B cell (primary cell): Measurements from ENCODE around the gene DBX1. TPM values are rescaled to one million over a fixed set of nuclear protein-coding genes. Genes with fewer than 3 reads are reported as not detected.
A peak's percentile ranks its signal among the peaks of the same experiment; 100 is the strongest.

Experiments
- ATAC-seq: fragments of 200-7000 bp; cut with Tn5 transposase; one replicate; pipeline ENCODE4 v1.10.0; 2021; ENCODE audit warnings: low read depth, mild to moderate bottlenecking, moderate number of reproducible peaks, moderate library complexity
- CTCF ChIA-PET: fragments of 350-600 bp; sonication (Branson Sonifier 250); formaldehyde crosslinking; loops from one replicate; lab custom pipeline; 2021; ENCODE audit warnings: antibody characterized with exemption, inconsistent platforms; lab: Charles Lee
- POLR2A ChIA-PET: fragments of 350-600 bp; sonication (Branson Sonifier 250); formaldehyde crosslinking; loops from one replicate; lab custom pipeline; 2021; ENCODE audit warnings: antibody characterized with exemption; lab: Charles Lee
- DNase-seq: peaks from one replicate; pipeline ENCODE4 v3.0.0; 2013
- H2AFZ ChIP-seq: 2 replicates; pipeline ENCODE4 v1.6.1; 2012; ENCODE audit warnings: mild to moderate bottlenecking, low read depth, low read length; ENCODE audit not compliant: insufficient read depth, poor library complexity, severe bottlenecking
- H3K27ac ChIP-seq, 2 donors: 1 replicate in 1 of 2; 2 replicates in 1 of 2; pipeline ENCODE4 v1.5.1; 2012 to 2013; ENCODE audit warnings: low read length in 2 of 2, mild to moderate bottlenecking in 2 of 2, moderate library complexity in 1 of 2
- H3K27me3 ChIP-seq, 4 experiments: fragments of 200-600 bp in 1 of 4; sonication (generic) in 1 of 4; replicated peaks in 1 of 4; 1 replicate in 2 of 4; 2 replicates in 2 of 4; pipeline versions ENCODE4 v1.6.1 to v1.7.0; 2013 to 2016; ENCODE audit warnings: low read length in 3 of 4, mild to moderate bottlenecking in 2 of 4, mixed read lengths in 1 of 4, moderate library complexity in 1 of 4; ENCODE audit not compliant: insufficient read depth in 4 of 4, control insufficient read depth in 3 of 4; ENCODE audit errors: control extremely low read depth in 1 of 4
- H3K36me3 ChIP-seq, 2 experiments: replicated peaks in 1 of 2; 1 replicate in 1 of 2; 2 replicates in 1 of 2; pipeline versions ENCODE4 v1.6.1 to v1.7.1; 2013; ENCODE audit warnings: low read length in 1 of 2; ENCODE audit not compliant: insufficient read depth in 2 of 2, control insufficient read depth in 1 of 2; ENCODE audit errors: control extremely low read depth in 1 of 2, extremely low read depth in 1 of 2
- H3K4me1 ChIP-seq, 2 donors: fragments of 200-600 bp in 1 of 2; sonication (generic) in 1 of 2; 1 replicate in 1 of 2; 2 replicates in 1 of 2; pipeline versions ENCODE4 v1.5.1 to v1.6.1; 2013 to 2017; ENCODE audit warnings: low read length in 2 of 2; ENCODE audit not compliant: control insufficient read depth in 2 of 2, insufficient read depth in 2 of 2
- H3K4me2 ChIP-seq: replicated peaks from 2 replicates; pipeline ENCODE3; 2012; ENCODE audit warnings: mild to moderate bottlenecking, low read depth, low read length; ENCODE audit not compliant: poor library complexity, severe bottlenecking
- H3K4me3 ChIP-seq, 5 experiments: fragments of 200-600 bp in 1 of 5; sonication (generic) in 1 of 5; 1 replicate in 3 of 5; 2 replicates in 2 of 5; pipeline versions ENCODE4 v1.5.1 to v1.7.0; 2011 to 2016; ENCODE audit warnings: low read length in 4 of 5, mild to moderate bottlenecking in 4 of 5, low read depth in 2 of 5, control low read depth in 1 of 5, moderate library complexity in 1 of 5; ENCODE audit not compliant: insufficient read depth in 1 of 5; ENCODE audit errors: control extremely low read depth in 1 of 5, extremely low read depth in 1 of 5
- H3K79me2 ChIP-seq: fragments of 200-600 bp; sonication (generic); one replicate; pipeline ENCODE4 v1.6.0; 2016; ENCODE audit warnings: low read length; ENCODE audit not compliant: control insufficient read depth, insufficient read depth
- H3K9ac ChIP-seq: fragments of 200-600 bp; sonication (generic); 2 replicates; pipeline ENCODE4 v1.6.1; 2017; ENCODE audit warnings: mild to moderate bottlenecking, low read length, moderate library complexity
- H3K9me3 ChIP-seq, 3 donors: one replicate each; pipeline versions ENCODE4 v1.6.1 to v1.7.1; 2013; ENCODE audit warnings: low read length in 2 of 3; ENCODE audit not compliant: control insufficient read depth in 2 of 3, insufficient read depth in 1 of 3; ENCODE audit errors: control extremely low read depth in 1 of 3
- H4K20me1 ChIP-seq: 2 replicates; pipeline ENCODE4 v1.6.0; 2012; ENCODE audit warnings: mild to moderate bottlenecking, low read length; ENCODE audit not compliant: insufficient read depth, control insufficient read depth, poor library complexity, severe bottlenecking
- H3K27ac Mint-ChIP-seq: one replicate; pipeline ENCODE4 v1.8.0; 2021; ENCODE audit warnings: mixed read lengths
- H3K27me3 Mint-ChIP-seq: one replicate; pipeline ENCODE4 v1.8.0; 2021; ENCODE audit warnings: mixed read lengths
- H3K4me1 Mint-ChIP-seq: one replicate; pipeline ENCODE4 v1.8.0; 2021; ENCODE audit warnings: mixed read lengths
- H3K4me3 Mint-ChIP-seq: one replicate; pipeline ENCODE4 v1.8.0; 2021; ENCODE audit warnings: mixed read lengths
- H3K9me3 Mint-ChIP-seq: one replicate; pipeline ENCODE4 v1.8.0; 2022; ENCODE audit warnings: mixed read lengths; ENCODE audit not compliant: insufficient read depth
- CTCF ChIP-seq: fragments of 200-600 bp; IDR thresholded peaks from one replicate; pipeline ENCODE4 v1.8.0; 2022; ENCODE audit warnings: antibody characterized with exemption, mild to moderate bottlenecking
- EZH2 ChIP-seq: IDR thresholded peaks from 2 replicates; pipeline ENCODE4 v1.6.1; 2012; ENCODE audit warnings: borderline replicate concordance, low read depth, mild to moderate bottlenecking, moderate library complexity, low read length; ENCODE audit not compliant: insufficient read depth, poor library complexity, severe bottlenecking
- WGBS: methylation state at CpG from one replicate; pipeline ENCODE4 v1.1.5; 2013; ENCODE audit warnings: missing lambda C conversion rate; ENCODE audit not compliant: insufficient coverage; 5-methylcytosine and 5-hydroxymethylcytosine counted together
- intact Hi-C: fragments of 100-400 bp; cut with micrococcal nuclease; formaldehyde crosslinking; loops from one replicate; pipeline ENCODE4 v1.10.0; 2022
- polyA minus RNA-seq: library from RNA; depleted of rRNA, polyadenylated mRNA; stranded (reverse); fragments of >200 nt; gene quantifications from 2 replicates; pipeline ENCODE4 v1.2.3, GENCODE V29; 2012
- polyA plus RNA-seq: library from polyadenylated mRNA; depleted of rRNA; stranded (reverse); fragments of >200 nt; gene quantifications from 2 replicates; pipeline ENCODE4 v1.2.3, GENCODE V29; 2012
- total RNA-seq, 2 donors: library from RNA; stranded (reverse); fragments of 120-200 nt in 1 of 2; gene quantifications; 1 replicate in 1 of 2; 2 replicates in 1 of 2; pipeline versions ENCODE4 v1.2.3 to v1.2.4, GENCODE V29; 2013 to 2022

Gene DBX1
- total RNA-seq (not detected in 2 replicates), polyA plus RNA-seq (not detected in 2 replicates), polyA minus RNA-seq (not detected in 2 replicates)
- not detected for total RNA-seq (2013)

- no peaks in the 10 kb centered on the region for H4K20me1 ChIP-seq
- no peaks in the 10 kb centered on the region for H3K36me3 ChIP-seq
- H3K4me2 ChIP-seq, result no peak within 1 kb of the TSS
- H3K9me3 ChIP-seq, result peaks cover 4 to 61% (median 21%) of the 10 kb centered on the region in 3 donors
- ATAC-seq (no peak), DNase-seq (no peak)
- H3K27me3 ChIP-seq, result peaks cover 1 to 98% (median 70%) of the 10 kb centered on the region in 4 experiments
- Mint-ChIP-seq H3K27me3 (peaks cover 81% of the 10 kb centered on the region), H3K4me3 (no peak within 1 kb of the TSS), H3K9me3 (peaks cover 3% of the 10 kb centered on the region), H3K4me1 (peaks cover 28% of the 10 kb centered on the region), H3K27ac (peak within 1 kb of the TSS; percentile 37)
- no peak within 1 kb of the TSS for H3K9ac ChIP-seq
- CTCF ChIA-PET, result interaction anchor here (1.4 kb wide), 1 partner anchor 33 kb away, joined by 4 read pairs; no protein-coding TSS in a partner anchor
- H3K4me1 ChIP-seq, result peaks cover 23 to 34% of the 10 kb centered on the region in 2 donors
- H2AFZ ChIP-seq, result no peak within 1 kb of the TSS
- TF ChIP-seq EZH2 (no peak), CTCF (no peak)
- WGBS, result 11% methylated on average over 27 of the region's 30 CpGs
- H3K79me2 ChIP-seq, result no peaks in the 10 kb centered on the region
- POLR2A ChIA-PET, result no interaction called here
- no peak within 1 kb of the TSS for H3K27ac ChIP-seq
- H3K4me3 ChIP-seq, result no peak within 1 kb of the TSS
- intact Hi-C loops, result no loop called here
Observed at GRCh38 chr11:20160425-20161229, at the start of gene DBX1. TSS of gene DBX1 (minus strand) at chr11:20160475. CDS start at chr11:20160324, 151 bp downstream.

GRCh38 chr11:20208622-20209111 is 48.4 kb upstream of the DBX1 start:
- no peak overlapping the region for H3K4me2 ChIP-seq
- intact Hi-C loops, result no loop called here
- no peaks in the 10 kb centered on the region for H3K9me3 Mint-ChIP-seq
- H3K4me3 ChIP-seq, result no peak overlapping the region
- no peak overlapping the region for H3K27ac Mint-ChIP-seq
- H3K27me3 Mint-ChIP-seq, result peaks cover 42% of the 10 kb centered on the region
- no peak overlapping the region for H3K9ac ChIP-seq
- ATAC-seq, result no peak
- ChIA-PET CTCF (no interaction called here), POLR2A (no interaction called here)
- no peak overlapping the region for H3K4me3 Mint-ChIP-seq
- no peak overlapping the region for H3K27ac ChIP-seq
- no peaks in the 10 kb centered on the region for H3K79me2 ChIP-seq
- no peaks in the 10 kb centered on the region for H4K20me1 ChIP-seq
- H2AFZ ChIP-seq, result no peak overlapping the region
- H3K36me3 ChIP-seq, result no peaks in the 10 kb centered on the region
- WGBS, result 18% methylated on average over 16 of the region's 16 CpGs
- no peak for TF ChIP-seq CTCF
- TF ChIP-seq EZH2, result no peak
- peaks cover 0 to 34% (median 12%) of the 10 kb centered on the region in 4 experiments for H3K27me3 ChIP-seq
- no peaks in the 10 kb centered on the region for H3K4me1 ChIP-seq
- DNase-seq, result no peak
- H3K9me3 ChIP-seq, result peaks cover 0 to 8% (median 0%) of the 10 kb centered on the region in 3 donors
- H3K4me1 Mint-ChIP-seq, result no peaks in the 10 kb centered on the region
